Natural killer cell treated with Interleukin-12 subunit alpha and Interleukin-12 subunit beta and Interleukin-15 and Interleukin-18, amount 100 ng/mL, for 72 hours (primary cell): Measurements from ENCODE around the gene VPS45. TPM values are rescaled to one million over a fixed set of nuclear protein-coding genes. Genes with fewer than 3 reads are reported as not detected.

Experiments used
- ATAC-seq, 2 donors: fragments of 150-1000 bp; cut with Tn5 transposase in 1 of 2; sonication (Bioruptor Pico), chemical (Tn5 transposase) in 1 of 2; 2 replicates each; pipeline ENCODE4 v1.10.0; 2021
- DNase-seq: peaks from one replicate; pipeline ENCODE4 v3.0.0; 2022; ENCODE audit warnings: low spot score
- H3K27ac Mint-ChIP-seq, 2 donors: 1 replicate in 1 of 2; 2 replicates in 1 of 2; pipeline ENCODE4 v1.8.0; 2022; ENCODE audit warnings: mixed read lengths in 2 of 2, mild to moderate bottlenecking in 1 of 2, moderate library complexity in 1 of 2
- H3K27me3 Mint-ChIP-seq, 2 donors: 1 replicate in 1 of 2; 2 replicates in 1 of 2; pipeline ENCODE4 v1.8.0; 2022; ENCODE audit warnings: mixed read lengths in 2 of 2
- H3K36me3 Mint-ChIP-seq: one replicate; pipeline ENCODE4 v1.8.0; 2022; ENCODE audit warnings: mixed read lengths
- H3K4me1 Mint-ChIP-seq, 2 donors: 1 replicate in 1 of 2; 2 replicates in 1 of 2; pipeline ENCODE4 v1.8.0; 2022; ENCODE audit warnings: low read depth in 2 of 2, mixed read lengths in 2 of 2, mild to moderate bottlenecking in 1 of 2
- H3K4me3 Mint-ChIP-seq: one replicate; pipeline ENCODE4 v1.8.0; 2022; ENCODE audit warnings: mixed read lengths
- H3K9me3 Mint-ChIP-seq: 2 replicates; pipeline ENCODE4 v1.8.0; 2022; ENCODE audit warnings: mixed read lengths
- total RNA-seq, 2 donors: library from RNA; stranded (reverse); gene quantifications; one replicate each; pipeline ENCODE4 v1.2.3, GENCODE V29; 2022

VPS45 gene
- total RNA-seq, 2 donors from 2014 or later = 34.1 to 40.4 TPM

DNA sequence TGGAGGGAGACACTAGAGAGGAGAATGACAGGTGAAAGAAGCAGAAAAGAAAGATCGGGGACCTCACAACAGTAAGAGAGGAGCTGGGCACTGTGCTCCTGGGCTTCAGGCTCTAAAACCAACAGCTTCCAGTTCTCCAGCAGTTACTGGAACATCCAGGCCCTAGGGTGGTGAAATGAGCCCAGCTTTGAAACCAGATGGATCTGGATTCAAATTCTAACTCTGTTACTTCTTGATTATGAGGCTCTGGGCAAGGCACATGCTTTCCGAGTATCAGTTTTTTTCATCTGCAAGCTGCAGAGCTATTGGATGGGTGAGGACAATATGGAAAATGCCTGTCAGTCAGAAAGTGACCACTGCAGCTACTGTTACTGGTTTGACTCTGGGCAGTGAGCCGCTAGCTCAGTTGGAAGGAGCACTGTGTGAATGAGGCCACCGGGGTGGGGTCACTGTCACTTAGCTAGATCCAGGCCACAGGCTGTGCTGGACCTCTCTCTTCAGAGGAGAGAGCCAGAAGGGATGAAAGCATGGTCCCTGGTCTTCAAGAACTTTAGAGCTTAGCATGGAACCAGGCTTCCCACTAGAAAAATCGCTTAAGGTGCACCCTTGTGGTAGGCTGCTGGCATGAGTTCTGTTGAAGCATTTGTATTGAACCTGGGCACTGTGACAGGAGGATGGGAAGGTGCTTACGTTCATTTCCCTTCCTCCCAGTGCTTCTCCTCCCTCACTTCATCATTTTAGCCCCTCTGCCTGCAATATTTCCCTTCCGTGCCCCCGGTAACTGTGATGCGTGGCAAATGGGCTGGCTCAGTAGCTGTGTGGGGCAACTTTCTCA is 94.4 kb downstream of the VPS45 start:
- Mint-ChIP-seq H3K27ac (peak overlapping the region; percentile 77 to 87), H3K4me1 (peaks cover 43 to 45% of the 10 kb centered on the region in 2 donors), H3K27me3 (no peaks in the 10 kb centered on the region), H3K36me3 (peaks cover 8% of the 10 kb centered on the region), H3K4me3 (peak overlapping the region; percentile 34), H3K9me3 (no peaks in the 10 kb centered on the region)
- no peak for ATAC-seq
- DNase-seq = no peak

DNA sequence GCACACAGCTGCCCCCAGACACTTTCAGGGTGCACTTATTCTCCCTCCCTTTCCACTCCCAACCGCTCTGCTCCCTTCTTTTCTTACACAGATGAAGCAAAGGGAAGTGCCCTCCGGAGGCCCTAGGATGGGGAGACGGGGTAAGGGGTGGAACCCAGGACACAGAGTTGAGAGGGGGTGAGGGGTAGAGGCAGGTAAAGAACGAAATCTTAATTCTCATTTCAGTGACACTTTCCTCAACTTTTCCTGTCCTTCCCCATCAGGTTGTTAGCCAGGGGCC is 94.9 kb downstream of the VPS45 start:
- Mint-ChIP-seq H3K9me3 (no peaks in the 10 kb centered on the region), H3K4me3 (no peak overlapping the region), H3K27me3 (no peaks in the 10 kb centered on the region), H3K4me1 (peaks cover 43 to 45% of the 10 kb centered on the region in 2 donors), H3K36me3 (peaks cover 8% of the 10 kb centered on the region), H3K27ac (peak overlapping the region; percentile 9 to 87)
- ATAC-seq = no peak
- DNase-seq = no peak

DNA sequence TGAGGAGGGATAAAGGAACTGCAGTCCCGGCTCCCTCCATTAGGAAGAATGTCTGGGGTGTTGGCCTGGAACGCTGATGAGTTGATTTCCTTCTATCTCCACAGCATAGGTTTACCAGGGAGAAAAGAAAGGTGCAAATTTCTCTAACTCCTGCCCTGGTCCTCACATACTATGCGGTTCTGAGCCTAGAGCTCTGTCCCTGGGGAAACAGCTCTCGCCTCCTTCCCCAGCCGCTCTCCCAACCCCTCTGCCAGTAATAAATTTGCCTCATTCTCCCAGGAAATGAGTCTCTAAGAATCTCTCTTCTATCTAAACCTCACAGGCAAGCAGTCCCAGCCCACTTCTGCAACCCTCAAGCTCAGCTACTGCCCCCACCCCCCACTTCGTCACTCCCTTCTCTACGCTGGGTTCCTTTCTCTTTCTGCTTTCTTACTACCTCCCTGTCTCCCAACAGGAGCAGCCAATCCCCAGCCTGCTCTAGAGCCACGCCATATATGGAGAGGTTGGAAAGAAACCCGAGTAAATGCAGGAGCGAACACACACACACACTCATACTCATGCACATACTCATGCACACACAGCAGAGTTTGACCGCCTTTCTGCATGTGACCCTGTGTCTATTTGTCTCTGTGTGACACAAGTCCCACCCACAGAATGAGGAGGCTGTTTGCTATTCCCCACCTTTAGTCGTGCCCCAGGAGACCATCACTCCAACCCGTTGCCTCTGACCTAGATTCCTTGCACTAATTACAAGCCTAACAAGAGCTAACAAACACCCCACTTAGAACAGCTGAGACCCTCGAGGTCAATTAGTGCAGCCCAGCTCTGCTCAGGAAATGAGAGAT is 95.5 kb downstream of the VPS45 start:
- Mint-ChIP-seq H3K36me3 (peaks cover 3% of the 10 kb centered on the region), H3K27ac (peak overlapping the region; percentile 9 to 87), H3K9me3 (no peaks in the 10 kb centered on the region), H3K4me3 (peak overlapping the region; percentile 43), H3K27me3 (no peaks in the 10 kb centered on the region), H3K4me1 (peaks cover 40 to 41% of the 10 kb centered on the region in 2 donors)
- ATAC-seq = peak; percentile 1 to 28
- DNase-seq = no peak

DNA sequence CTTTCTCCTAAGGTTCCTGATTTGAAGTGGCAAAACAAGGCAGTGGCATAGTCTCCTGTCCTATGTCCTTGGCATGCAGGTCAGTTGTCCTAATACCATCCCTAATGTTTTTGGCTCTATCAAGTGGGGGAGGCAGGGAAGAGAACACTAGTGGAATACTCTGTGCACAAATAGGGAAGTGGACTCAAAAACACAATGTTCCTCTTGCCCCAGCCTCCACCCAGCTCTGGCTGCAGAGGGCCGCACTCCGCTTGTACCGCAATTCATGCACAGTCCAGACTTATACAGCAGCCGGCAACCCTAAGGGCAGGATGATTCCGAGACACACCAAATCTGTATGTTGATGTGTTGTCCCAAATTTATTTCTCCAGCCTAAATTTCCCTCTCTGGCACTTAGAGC is 96.6 kb downstream of the VPS45 start:
- ATAC-seq (no peak), DNase-seq (no peak)
- Mint-ChIP-seq H3K4me1 (peaks cover 37 to 38% of the 10 kb centered on the region in 2 donors), H3K9me3 (no peaks in the 10 kb centered on the region), H3K27ac (no peak overlapping the region), H3K4me3 (no peak overlapping the region), H3K27me3 (no peaks in the 10 kb centered on the region), H3K36me3 (no peaks in the 10 kb centered on the region)

DNA sequence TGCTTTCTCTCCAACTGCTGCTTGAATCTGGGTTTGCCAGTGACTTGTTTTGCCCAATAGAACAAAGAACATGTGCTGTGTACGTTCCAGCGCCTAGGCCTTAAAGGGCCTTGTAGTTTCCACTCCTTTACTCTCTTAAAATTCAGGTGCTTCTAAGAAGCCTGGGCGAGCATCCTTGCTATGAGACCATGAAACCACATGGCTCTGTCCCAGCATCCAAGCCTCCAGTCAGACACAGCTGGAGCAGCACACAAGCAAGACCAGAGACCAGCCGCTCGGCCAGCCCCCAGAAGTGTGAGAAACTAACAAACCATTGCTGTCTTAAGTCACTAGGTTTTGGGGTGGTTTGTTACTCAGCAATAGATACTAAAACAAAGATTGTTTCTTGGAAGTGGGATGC is 97.2 kb downstream of the VPS45 start:
- no peaks in the 10 kb centered on the region for H3K36me3 Mint-ChIP-seq
- DNase-seq (no peak), ATAC-seq (no peak)
- H3K9me3 Mint-ChIP-seq = no peaks in the 10 kb centered on the region
- H3K27me3 Mint-ChIP-seq = no peaks in the 10 kb centered on the region
- no peak overlapping the region for H3K4me3 Mint-ChIP-seq
- peak overlapping the region in 1 of 2 donors; percentile 46 for H3K27ac Mint-ChIP-seq
- peaks cover 37 to 38% of the 10 kb centered on the region in 2 donors for H3K4me1 Mint-ChIP-seq

DNA sequence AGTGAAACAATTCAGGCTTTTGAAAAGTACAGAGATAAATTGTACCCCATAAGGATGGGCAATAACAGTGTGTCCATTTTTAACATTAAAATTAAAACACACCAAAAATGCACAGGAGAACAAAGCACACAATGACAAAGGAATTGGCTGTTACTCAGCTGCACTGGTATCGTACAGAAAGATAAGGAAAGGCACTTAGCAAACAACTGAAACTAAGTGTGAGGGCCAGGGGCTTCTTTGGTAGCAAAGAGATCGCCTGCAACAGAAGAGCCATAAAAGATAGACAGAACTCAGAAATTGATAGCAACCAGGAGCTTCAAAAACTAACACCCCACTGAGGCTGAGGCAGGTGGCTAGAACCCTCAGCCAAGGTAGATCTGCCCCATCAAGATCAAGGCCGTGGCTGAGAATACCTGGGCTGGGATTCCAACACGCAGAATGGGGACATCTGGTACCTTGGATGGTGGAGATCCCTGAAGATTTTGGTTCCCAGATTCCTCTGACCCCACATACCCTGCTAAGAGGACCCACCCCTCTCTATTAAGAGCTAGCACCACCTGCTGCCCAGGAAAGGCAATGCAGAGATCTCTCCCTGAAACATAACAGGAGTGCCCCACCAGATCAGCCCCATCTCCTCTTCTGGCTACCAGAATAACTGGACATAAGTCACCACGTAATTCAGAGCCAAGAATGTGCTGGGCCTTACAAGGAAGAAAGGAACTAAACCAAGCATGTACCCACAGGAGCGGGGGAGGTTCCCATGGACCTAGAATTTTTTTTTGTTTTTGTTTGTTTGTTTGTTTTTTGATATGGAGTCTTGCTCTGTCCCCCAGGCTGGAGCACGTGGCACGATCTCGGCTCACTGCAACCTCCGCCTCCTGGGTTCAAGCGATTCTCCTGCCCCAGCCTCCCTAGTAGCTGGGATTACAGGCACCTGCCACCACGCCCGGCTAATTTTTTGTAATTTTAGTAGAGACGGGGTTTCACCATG is 98.3 kb downstream of the VPS45 start:
- Mint-ChIP-seq H3K4me1 (peaks cover 27 to 28% of the 10 kb centered on the region in 2 donors), H3K4me3 (no peak overlapping the region), H3K36me3 (no peaks in the 10 kb centered on the region), H3K9me3 (no peaks in the 10 kb centered on the region), H3K27ac (peak overlapping the region in 1 of 2 donors; percentile 46), H3K27me3 (no peaks in the 10 kb centered on the region)
- ATAC-seq (peak in 1 of 2 donors; percentile 55), DNase-seq (no peak)

DNA sequence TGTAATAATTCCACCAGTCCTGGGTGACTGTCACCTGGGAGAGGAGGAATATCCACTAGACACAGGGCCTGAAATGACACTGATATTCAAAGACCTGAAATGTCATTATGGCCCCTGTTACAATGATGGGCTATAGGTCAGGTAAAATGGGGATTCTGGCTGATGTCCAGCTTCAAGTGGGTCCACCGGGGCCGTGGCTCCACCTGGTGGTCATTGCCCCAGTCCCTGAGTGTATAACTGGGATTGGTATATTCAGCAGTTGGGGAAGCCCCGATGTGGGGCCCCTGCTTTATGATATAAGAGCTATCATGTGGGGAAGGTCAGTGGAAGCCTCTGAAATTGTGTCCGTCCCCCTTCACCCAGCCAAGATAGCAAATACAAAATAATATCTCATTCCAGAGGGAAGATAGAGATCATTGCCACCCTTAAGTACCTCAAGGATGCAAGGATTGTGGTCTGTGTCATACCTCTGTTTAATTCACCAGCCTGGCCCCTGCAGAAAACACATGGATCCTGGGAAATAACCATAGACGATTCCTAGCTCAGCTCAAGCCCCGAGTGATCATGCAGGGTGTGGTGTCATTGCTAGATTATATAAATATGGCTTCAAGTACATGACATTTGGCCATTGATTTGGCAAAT is 101.5 kb downstream of the VPS45 start:
- H3K4me3 Mint-ChIP-seq = no peak overlapping the region
- H3K27ac Mint-ChIP-seq = no peak overlapping the region
- ATAC-seq = peak; percentile 76 to 81
- DNase-seq = peak; percentile 79
- no peaks in the 10 kb centered on the region for H3K36me3 Mint-ChIP-seq
- H3K4me1 Mint-ChIP-seq = peaks cover 3 to 4% of the 10 kb centered on the region in 2 donors
- no peaks in the 10 kb centered on the region for H3K9me3 Mint-ChIP-seq
- H3K27me3 Mint-ChIP-seq = no peaks in the 10 kb centered on the region

DNA sequence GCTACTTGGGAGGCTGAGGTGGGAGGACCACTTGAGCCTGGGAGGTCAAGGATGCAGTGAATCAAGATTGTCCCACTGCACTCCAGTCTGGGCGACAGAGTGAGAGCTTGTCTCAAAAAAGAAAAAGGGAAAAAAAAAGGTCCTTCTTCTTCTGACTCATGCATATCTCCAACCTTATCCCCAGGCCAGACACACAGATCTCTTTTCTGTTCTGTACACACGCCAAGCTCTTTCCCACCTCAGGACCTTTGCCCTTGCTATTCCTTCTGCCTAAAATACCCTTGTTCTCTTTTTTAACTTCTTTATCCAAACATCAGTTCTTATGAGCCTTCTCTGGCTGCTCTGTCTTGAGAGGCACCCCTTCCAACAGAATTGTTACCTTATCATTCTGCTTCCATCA is 104.2 kb downstream of the VPS45 start:
- H3K27me3 Mint-ChIP-seq = no peaks in the 10 kb centered on the region
- DNase-seq (no peak), ATAC-seq (no peak)
- no peaks in the 10 kb centered on the region for H3K9me3 Mint-ChIP-seq
- no peaks in the 10 kb centered on the region for H3K4me1 Mint-ChIP-seq
- no peak overlapping the region for H3K27ac Mint-ChIP-seq
- no peaks in the 10 kb centered on the region for H3K36me3 Mint-ChIP-seq
- no peak overlapping the region for H3K4me3 Mint-ChIP-seq

DNA sequence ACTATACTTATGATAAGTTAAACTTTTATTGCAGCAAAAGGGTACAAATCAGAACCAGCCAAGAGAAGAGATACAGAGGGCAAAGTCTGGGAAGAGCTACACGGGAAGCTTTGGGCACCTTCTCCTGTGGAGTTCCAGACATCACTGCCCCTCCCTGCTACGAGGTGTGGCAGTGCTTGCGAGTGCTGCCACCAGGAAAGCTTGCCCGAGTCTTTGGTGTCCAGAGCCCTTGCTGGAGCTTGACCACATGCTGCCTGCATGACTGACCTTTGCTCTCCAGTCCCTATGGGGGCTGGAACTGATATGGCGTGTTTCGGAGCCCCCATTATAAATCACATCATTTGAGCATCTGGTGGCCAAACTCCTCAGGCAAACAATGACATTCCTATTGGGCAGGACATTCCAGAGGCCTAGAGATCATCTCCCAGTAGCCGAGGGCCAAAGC is 105.6 kb downstream of the VPS45 start:
- H3K27me3 Mint-ChIP-seq = no peaks in the 10 kb centered on the region
- no peaks in the 10 kb centered on the region for H3K36me3 Mint-ChIP-seq

DNA sequence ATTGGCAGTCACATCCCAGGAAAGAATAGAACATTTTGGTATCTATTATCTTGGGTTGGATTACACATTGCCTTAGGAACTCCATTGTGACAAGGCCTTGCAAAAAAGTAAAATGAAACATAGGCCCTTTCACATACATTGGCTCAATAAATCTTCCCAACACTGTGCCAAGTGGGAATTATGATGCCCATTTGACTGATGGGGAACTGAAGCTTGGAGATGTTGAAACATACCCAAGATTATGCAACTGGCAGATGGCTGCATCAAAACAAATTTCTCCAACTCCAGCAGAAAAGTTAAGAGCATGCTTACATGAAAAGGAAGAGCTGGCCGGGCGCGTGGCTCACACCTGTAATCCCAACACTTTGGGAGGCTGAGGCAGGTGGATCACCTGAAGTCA is 109.0 kb downstream of the VPS45 start:
- H3K27ac Mint-ChIP-seq = no peak overlapping the region
- H3K27me3 Mint-ChIP-seq = no peaks in the 10 kb centered on the region
- H3K4me1 Mint-ChIP-seq = no peaks in the 10 kb centered on the region
- no peaks in the 10 kb centered on the region for H3K9me3 Mint-ChIP-seq
- H3K4me3 Mint-ChIP-seq = no peak overlapping the region
- no peaks in the 10 kb centered on the region for H3K36me3 Mint-ChIP-seq
- ATAC-seq = no peak
- no peak for DNase-seq

More for the DNA sequence above, 105.6 kb downstream of the VPS45 start:
- Mint-ChIP-seq H3K4me1 (no peaks in the 10 kb centered on the region), H3K9me3 (no peaks in the 10 kb centered on the region), H3K4me3 (no peak overlapping the region), H3K27ac (no peak overlapping the region)
- no peak for DNase-seq
- no peak for ATAC-seq

DNA sequence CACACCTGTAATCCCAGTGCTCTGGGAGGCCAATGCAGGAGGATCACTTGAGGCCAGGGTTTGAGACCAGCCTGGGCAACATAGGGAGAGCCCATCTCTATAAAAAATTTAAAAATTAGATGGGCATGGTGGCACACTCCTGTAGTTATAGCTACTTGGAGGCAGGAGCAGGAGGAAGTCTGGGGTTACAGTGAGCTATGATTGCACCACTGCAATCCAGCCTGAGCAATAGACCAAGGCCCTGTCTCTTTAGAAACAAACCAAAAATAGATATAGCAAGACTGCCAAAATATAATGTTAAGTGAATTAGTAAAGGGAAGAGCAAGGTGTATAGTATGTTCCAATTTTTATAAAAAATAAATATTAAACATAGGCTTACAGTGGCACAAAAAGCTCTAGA is 111.0 kb downstream of the VPS45 start:
- Mint-ChIP-seq H3K9me3 (no peaks in the 10 kb centered on the region), H3K36me3 (no peaks in the 10 kb centered on the region), H3K27me3 (no peaks in the 10 kb centered on the region), H3K27ac (no peak overlapping the region), H3K4me1 (no peaks in the 10 kb centered on the region), H3K4me3 (no peak overlapping the region)
- ATAC-seq = no peak
- DNase-seq = no peak

DNA sequence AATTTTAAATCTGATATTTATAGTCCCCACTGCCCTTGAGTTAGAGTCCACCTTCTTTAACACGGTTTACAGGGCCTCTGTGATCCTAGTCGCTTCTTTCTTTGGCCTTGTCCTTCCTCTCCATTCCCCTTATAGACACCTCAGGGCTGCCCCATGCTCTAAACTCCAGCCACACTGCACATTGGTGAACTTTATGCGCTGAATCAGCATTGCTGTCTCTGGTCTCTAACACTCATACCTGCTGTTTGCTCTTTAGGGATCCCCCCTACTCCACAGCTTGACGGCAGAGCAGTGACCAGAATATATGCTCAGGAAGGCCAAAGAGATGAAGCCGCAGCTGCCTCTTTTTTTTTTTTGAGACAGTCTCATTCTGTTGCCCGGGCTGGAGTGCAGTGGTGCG is 112.3 kb downstream of the VPS45 start:
- ATAC-seq = no peak

DNA sequence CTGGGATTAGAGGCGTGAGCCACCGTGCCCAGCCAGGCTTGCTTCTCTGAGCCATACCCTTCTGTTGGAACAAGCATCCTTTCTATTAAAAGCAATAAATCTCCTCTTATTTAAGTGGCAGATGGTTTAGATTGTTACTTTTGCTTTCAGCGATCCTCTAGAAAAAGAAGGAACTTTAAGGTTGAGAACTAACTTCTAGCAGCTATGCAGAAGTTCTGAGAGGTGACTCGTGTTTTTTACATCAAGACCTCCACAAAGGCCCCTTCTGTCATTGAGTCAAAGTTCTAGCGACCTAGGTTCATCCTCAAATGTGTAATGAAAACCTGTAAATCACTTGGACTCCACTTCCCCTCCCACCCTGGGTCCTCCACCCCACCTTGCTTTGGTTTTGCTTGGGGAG is 112.9 kb downstream of the VPS45 start:
- Mint-ChIP-seq H3K4me1 (no peaks in the 10 kb centered on the region), H3K27me3 (no peaks in the 10 kb centered on the region), H3K27ac (no peak overlapping the region)

More for the DNA sequence above, 112.3 kb downstream of the VPS45 start:
- no peak for DNase-seq
- Mint-ChIP-seq H3K9me3 (no peaks in the 10 kb centered on the region), H3K27ac (no peak overlapping the region), H3K27me3 (no peaks in the 10 kb centered on the region), H3K4me3 (no peak overlapping the region), H3K4me1 (no peaks in the 10 kb centered on the region), H3K36me3 (no peaks in the 10 kb centered on the region)

More for the DNA sequence above, 112.9 kb downstream of the VPS45 start:
- no peak for ATAC-seq
- no peak for DNase-seq
- H3K4me3 Mint-ChIP-seq = no peak overlapping the region
- no peaks in the 10 kb centered on the region for H3K36me3 Mint-ChIP-seq
- no peaks in the 10 kb centered on the region for H3K9me3 Mint-ChIP-seq
